GM18498 (cell line): Measurements from ENCODE around the gene NF1.

Experiments
- ATAC-seq: cut with Tn5 transposase; IDR thresholded peaks from one replicate; pipeline ENCODE4 v1.9.1; 2021; ENCODE audit warnings: mild to moderate bottlenecking, moderate library complexity; ENCODE audit not compliant: unreplicated experiment

The NF1 gene

GRCh38 chr17:31397256-31397939 is 302.6 kb downstream of the NF1 start:
- ATAC-seq: no peak

DNA sequence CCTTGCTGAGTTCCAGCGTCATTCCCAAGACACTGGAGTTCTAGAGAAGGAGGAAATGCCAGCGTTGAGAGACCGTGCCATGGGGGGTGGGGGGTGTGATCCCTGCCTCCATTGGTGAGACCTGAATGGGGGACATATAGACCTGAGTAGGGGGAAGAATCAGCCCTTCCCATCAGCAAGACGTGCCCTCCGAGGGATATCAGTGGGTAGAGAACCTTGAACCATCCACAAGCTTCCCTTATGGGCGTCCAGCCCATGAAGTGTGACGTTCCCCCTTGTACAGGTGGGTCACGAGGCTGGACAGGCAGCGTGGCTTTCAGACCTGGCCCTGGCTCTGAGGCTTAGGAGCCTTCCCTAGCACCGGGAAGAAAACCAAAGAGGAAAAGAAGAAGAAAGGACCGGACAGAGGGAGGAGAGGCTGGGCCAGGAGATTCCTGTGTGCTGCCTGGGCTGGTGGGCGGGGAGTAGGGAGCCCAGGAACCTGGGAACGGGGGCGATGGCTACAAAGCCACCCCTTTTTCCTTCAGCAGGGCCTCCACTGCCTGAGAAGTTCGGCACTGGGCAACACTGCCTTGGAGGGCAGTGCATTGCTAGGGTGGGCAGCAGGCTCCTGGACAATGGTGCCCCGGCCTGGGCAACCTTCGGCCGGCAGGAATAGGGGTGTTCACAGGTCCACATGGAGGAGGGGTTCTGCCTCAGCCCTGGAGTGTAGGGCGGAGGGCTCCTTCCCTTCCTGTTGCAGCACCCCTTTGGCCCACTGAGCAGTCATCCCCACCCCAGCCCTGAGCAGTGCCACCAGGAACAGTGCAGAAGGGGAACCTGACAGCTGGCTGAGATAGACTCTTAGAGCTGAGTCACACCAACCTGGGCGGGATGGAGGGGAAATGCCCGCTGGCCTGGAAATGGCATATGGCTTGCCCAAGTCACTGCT is 303.9 kb downstream of the NF1 start:
- no peak for ATAC-seq

DNA sequence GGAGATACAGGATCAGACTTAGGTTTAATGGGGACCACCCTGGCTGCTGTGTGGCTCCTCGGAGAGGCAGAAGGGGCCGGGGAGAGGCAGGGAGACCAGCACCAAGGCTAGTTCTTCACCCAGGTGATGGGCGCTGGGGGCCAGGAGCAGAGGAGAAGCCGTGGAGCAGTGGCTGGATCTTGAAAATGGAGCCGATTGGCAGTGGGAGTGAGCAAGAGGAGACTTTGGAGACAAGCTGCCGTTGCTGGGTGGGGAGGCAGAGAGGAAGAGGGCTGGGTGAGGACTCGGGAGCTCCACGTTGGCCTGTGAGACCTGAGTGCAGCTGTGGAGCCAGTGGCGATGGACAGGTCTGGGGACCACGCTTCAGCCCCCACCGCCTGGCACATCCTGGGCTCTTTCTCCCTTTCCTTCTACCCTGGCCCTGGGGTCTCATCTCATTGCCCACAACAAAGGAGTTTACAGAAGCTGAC is 305.7 kb downstream of the NF1 start:
- ATAC-seq: no peak

GRCh38 chr17:31401456-31402254 is 306.9 kb downstream of the NF1 start:
- no peak for ATAC-seq

- ATAC-seq: no peak
Measured at GRCh38 chr17:31404028-31404949, 309.5 kb downstream of the NF1 start.

- ATAC-seq: no peak
Measured at GRCh38 chr17:31405890-31406371, 311.2 kb downstream of the NF1 start.

- ATAC-seq: no peak
Measured at GRCh38 chr17:31408586-31408985, 313.8 kb downstream of the NF1 start.

DNA sequence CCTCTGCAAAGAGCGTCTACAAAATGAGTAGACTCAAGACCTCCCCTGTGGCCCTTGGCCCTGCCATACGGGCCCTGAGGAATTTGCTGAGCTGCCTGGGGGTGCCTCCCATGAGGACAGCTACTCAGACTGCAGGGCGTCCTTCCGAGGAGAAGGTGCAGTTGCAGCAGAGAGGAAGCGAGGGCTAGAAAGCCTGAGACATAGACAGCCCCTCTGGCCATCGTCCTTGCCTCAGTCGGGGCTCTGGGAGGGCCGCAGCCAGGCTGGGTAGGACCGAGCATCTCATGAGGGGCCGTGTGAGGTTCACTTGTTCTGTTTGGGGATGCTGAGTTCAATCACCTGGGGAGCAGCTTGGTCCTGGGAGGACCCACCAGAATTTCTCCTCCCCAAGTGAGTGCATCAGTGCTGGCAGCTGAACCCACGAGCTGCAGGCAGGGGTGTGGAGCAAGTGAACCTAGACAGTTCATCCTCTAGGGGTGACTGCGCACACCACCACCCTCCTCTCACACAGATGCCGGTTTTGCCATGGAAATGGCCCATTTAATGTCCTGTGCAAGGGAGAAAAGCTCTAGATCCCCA is 317.0 kb downstream of the NF1 start:
- ATAC-seq: no peak

- no peak for ATAC-seq
Measured at GRCh38 chr17:31412511-31412910, 317.7 kb downstream of the NF1 start.

DNA sequence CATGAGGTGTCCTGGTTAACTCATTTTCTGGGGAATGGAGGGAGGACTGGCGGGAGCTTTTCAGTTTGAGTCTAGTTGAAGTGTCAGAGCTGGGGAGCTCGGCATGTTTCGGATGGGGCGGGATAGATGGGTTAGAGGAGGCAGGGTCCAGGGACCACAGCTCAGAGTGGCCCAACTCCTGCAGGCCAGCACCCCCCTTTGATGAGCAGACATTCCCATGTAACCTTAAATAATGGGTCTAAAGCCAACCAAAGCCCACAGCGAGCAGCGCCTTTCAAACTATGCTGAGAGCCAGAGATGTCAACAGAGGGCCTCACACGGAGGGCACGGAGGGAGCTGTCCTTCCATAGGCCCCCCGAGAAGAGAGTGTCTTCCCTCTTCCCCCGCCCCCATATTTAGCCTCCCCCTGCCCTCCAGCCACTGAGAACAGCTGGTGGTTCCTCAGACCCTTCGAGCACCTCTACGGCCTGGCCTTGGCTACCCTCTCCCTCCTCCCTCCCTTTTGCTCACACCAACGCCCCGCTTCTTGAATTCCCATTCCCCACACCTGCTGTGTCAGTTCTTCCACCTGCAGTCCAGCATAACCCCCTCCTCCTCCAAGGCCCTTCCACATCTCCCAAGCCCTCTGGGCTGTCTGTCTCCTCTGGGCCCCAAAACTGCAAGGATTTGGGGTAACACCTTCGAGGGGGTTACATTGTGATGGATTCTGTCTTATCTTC is 318.5 kb downstream of the NF1 start:
- ATAC-seq: no peak

GRCh38 chr17:31413874-31414549 is 319.2 kb downstream of the NF1 start:
- no peak for ATAC-seq

- no peak for ATAC-seq
Measured at GRCh38 chr17:31414550-31414918, 319.8 kb downstream of the NF1 start.

GRCh38 chr17:31415004-31415454 is 320.3 kb downstream of the NF1 start:
- ATAC-seq: no peak

- no peak for ATAC-seq
Measured at GRCh38 chr17:31415640-31416502, 321.1 kb downstream of the NF1 start.

GRCh38 chr17:31416503-31416923 is 321.7 kb downstream of the NF1 start:
- ATAC-seq: no peak

GRCh38 chr17:31417051-31417792 is 322.4 kb downstream of the NF1 start:
- no peak for ATAC-seq
